GM06990 (cell line): ENCODE data around the gene DND1.

ENCODE experiments used
- DNase-seq: peaks from one replicate; pipeline ENCODE4 v3.0.0-alpha.2; 2011; ENCODE audit not compliant: insufficient read length; ENCODE audit errors: extremely low read depth
- H3K27me3 ChIP-seq: replicated peaks from 2 replicates; pipeline ENCODE4 v1.6.0; 2011; ENCODE audit warnings: low read length; ENCODE audit not compliant: control insufficient read depth, insufficient read depth
- H3K36me3 ChIP-seq: 2 replicates; pipeline ENCODE4 v1.5.1; 2011; ENCODE audit warnings: low read length; ENCODE audit not compliant: control insufficient read depth, insufficient read depth
- H3K4me3 ChIP-seq: replicated peaks from 2 replicates; pipeline ENCODE4 v1.5.1; 2011; ENCODE audit warnings: low read depth, mild to moderate bottlenecking, control low read depth, low read length
- CTCF ChIP-seq: IDR thresholded peaks from 2 replicates; pipeline ENCODE4 v1.5.1; 2011; ENCODE audit warnings: low read length, control low read depth, mild to moderate bottlenecking, inconsistent platforms; ENCODE audit not compliant: insufficient read depth, poor library complexity, severe bottlenecking

DND1 gene

GRCh38 chr5:140694276-140694675 lies 20.9 kb upstream of the DND1 start:
- DNase-seq = no peak
- no peaks in the 10 kb centered on the region for H3K27me3 ChIP-seq
- no peak for TF ChIP-seq CTCF
- no peak overlapping the region for H3K4me3 ChIP-seq
- H3K36me3 ChIP-seq = peaks cover 36% of the 10 kb centered on the region

- no peak for TF ChIP-seq CTCF
- DNase-seq = peak; percentile 87
- no peaks in the 10 kb centered on the region for H3K27me3 ChIP-seq
- peak within 1 kb of the TSS; percentile 93 for H3K4me3 ChIP-seq
- H3K36me3 ChIP-seq = peaks cover 16% of the 10 kb centered on the region
Observed at GRCh38 chr5:140690941-140691924, 17.9 kb upstream of the DND1 start, which contains the start of the genes HARS1 and HARS2. Gene HARS1 (minus strand): TSS chr5:140691370. CDS start chr5:140691304, 66 bp downstream. Gene HARS2 (plus strand): TSS chr5:140691455. CDS start chr5:140691649, 194 bp downstream.

- Histone ChIP-seq H3K36me3 (peaks cover 12% of the 10 kb centered on the region), H3K27me3 (no peaks in the 10 kb centered on the region), H3K4me3 (peak overlapping the region; percentile 93)
- no peak for DNase-seq
- no peak for TF ChIP-seq CTCF
Observed at GRCh38 chr5:140690376-140690932, 17.1 kb upstream of the DND1 start.

- Histone ChIP-seq H3K36me3 (peaks cover 31% of the 10 kb centered on the region), H3K27me3 (no peaks in the 10 kb centered on the region)
- TF ChIP-seq CTCF = no peak
Observed at GRCh38 chr5:140678993-140679392, 5.6 kb upstream of the DND1 start.

GRCh38 chr5:140677947-140678346 lies 4.6 kb upstream of the DND1 start:
- TF ChIP-seq CTCF = no peak
- H3K27me3 ChIP-seq = no peaks in the 10 kb centered on the region
- no peak overlapping the region for H3K4me3 ChIP-seq
- peaks cover 39% of the 10 kb centered on the region for H3K36me3 ChIP-seq
- DNase-seq = no peak

More at GRCh38 chr5:140678993-140679392, 5.6 kb upstream of the DND1 start:
- H3K4me3 ChIP-seq = no peak overlapping the region
- no peak for DNase-seq
